GM21737 (cell line): ENCODE data around the gene NLRP5.

Experiments
- ATAC-seq: cut with Tn5 transposase; IDR thresholded peaks from one replicate; pipeline ENCODE4 v1.9.1; 2021; ENCODE audit warnings: mild to moderate bottlenecking, moderate library complexity; ENCODE audit not compliant: unreplicated experiment

Gene NLRP5

DNA sequence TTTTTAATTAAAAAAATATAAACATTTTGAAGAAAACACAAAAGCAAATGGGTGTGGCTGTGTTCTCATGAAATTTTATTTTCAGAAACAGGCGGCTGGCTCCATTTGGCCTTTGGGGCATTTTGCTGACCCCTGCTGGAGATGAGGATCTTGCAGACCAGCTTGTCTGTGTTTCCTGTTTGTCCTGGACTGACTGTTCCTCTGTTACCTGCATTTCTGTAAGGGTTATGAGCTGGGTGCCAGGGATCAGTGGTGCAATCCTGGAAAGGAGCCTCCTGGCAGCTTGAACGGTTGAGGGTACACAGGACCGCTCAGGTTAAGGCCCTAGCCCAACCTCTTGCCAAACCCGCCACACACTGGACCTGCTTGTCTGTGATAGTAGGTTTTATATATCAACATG lies 84.6 kb downstream of the NLRP5 start:
- no peak for ATAC-seq

DNA sequence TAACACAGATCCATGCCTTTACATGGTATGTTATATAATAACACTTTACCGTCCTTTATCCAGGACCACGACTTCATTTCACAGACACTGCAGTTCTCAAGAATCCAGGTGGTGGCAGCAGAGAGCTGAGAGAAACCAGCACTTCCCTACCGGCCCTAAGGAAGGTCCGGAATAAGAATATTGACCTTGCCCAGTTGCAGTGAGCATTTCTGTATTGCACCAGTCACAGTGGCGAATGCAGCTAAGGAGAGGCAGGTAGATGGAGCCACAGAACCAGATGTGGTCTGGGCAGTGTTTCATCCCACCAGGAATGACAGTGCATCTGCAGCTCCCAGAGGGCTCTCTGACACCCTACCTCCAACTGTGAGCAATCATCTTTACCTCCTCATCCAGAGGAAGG lies 89.9 kb downstream of the NLRP5 start:
- ATAC-seq, result no peak

- ATAC-seq, result no peak
Observed at GRCh38 chr19:56079609-56080008, 93.0 kb downstream of the NLRP5 start.

DNA sequence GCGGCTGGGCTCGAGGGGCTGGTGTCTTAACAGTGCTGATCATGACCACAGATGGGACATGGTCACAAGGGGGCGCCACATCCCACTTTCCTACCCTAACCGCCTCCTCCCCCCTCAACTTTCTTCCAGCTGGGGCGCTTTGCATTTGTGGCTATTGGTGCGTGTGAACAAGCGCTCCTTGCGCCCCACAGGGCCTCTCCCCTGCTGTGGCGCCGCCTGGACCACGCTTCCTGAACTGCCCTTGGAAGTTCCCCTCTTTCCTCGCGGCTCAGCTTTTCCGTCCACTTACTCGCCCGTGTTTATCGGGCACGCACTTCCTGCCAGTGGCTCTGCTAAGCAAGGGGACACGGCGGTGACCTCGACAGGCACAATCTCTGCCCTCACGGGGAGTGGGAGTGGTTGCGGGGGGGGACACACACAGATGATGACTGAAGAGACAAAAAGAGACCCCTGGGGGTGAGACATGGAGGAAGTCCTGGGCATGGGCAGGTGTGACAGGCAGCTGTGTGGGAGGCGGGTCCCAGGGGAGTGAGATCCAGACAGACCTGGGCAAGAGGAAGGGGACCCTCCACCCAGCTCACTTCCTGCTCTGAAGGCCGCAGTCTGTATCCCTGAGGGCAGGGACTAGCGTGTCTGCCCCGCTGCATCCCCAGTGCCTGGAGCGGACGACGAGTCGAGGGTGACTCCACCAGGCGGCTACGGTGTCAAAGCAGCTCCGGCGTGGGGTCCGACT lies 94.3 kb downstream of the NLRP5 start:
- ATAC-seq, result peak; percentile 72

DNA sequence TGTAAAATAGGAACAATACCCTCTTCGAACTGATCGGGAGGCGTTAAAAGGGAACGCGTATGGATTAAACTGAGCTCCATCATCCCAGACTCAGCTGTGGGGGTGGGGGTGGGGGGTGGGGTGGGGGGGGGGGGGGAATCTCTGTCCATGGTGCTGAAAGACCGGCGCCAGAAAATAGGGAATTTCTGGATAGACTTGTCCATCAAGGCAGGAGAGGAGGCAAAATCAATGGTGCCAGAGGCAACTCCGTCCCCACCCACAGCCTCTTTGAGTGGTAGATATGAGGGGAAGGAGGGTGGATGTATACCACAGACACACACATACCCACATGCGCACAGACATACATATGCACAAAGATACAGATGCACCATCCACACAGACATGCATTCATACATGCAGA lies 97.1 kb downstream of the NLRP5 start:
- ATAC-seq, result no peak

- ATAC-seq, result no peak
Observed at GRCh38 chr19:56084835-56085536, 98.4 kb downstream of the NLRP5 start.

- ATAC-seq, result no peak
Observed at GRCh38 chr19:56085571-56086275, 99.1 kb downstream of the NLRP5 start.

DNA sequence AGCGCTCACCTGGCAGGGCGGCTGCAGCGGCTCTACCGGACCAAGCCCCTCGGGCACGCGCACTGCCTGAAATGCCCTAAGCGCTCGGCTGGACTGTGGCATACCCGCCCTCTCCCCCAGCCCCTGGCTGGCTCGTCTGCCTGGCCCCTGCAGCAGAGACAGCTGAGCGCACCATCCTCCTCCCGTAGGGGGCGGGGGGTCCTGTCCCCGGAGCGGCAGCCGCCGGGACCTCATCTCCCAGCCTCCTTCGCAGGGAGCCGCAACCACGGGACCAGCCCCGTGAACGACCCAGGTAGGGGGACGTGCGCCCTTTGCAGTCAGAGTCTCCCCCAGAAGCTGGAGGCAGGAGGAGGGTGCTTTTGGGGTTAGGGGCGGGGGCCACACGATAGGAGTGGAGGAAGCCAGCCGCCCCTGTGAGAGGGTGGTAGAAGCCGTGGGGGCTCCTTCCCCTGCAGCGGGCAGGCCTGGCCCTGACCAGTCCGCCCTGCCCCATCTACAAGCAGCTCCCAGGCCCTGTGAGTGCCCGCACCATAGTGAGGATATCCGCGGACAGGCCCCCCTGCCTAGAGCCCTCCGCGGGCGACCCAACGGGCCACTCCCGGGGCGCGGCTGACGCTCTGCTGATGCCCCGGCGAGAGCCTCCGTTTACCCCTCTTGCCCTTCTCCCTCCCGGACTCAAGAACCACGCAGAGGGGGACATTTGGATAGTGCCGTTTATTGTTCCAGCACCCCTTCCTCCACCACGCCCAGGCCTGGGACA lies 100.3 kb downstream of the NLRP5 start:
- no peak for ATAC-seq

- no peak for ATAC-seq
Observed at GRCh38 chr19:56087647-56088496, 101.3 kb downstream of the NLRP5 start.

DNA sequence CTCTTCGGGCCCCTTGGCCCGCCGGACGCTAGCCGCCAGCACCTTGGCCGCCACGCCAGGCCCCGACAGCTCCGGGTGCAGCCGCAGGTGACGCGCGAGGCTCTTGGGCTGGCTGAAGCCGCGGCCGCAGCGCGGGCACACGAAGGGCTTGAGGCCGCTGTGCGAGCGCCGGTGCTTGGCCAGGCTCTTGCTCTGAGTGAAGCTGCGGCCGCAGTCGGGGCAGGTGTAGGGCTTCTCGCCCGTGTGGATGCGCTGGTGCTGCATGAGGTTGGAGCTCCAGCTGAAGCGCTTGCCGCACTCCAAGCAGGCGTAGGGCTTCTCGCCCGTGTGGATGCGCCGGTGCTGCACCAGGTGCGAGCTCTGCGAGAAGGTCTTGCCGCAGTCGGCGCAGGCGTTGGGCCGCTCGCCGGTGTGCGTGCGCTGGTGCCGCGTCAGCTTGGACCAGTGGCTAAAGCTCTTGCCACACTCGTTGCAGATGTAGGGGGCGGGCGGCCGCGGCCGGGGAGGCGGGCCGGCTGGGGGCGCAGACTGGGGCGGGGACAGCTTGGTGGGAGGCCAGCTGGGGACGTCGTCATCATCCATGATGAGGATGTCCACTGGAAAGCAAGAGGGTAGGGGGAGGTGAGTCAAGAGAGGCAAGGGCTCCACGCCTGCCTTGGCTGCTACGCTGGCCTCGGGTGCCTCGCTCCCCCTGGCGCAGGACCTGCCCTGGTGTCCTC lies 102.1 kb downstream of the NLRP5 start:
- no peak for ATAC-seq

DNA sequence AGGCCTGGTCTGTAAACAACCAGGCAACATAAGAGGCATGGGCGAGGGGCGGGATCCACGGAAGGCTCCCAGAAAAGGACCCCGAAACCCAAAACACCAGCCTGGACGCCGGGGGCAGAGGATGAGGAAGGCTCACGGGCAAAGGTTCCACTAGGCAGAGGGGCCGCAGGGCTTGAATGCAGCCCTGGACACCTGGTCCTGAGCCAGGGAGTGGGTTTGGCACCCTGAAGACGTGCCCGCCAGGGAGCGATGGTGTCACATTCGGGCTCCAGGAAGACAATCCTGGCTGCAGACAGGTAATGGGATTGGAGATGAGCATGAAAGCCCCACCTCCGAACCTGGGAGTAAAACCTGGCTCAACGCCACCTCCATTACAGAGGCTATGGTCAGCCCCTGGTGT lies 102.8 kb downstream of the NLRP5 start:
- no peak for ATAC-seq

DNA sequence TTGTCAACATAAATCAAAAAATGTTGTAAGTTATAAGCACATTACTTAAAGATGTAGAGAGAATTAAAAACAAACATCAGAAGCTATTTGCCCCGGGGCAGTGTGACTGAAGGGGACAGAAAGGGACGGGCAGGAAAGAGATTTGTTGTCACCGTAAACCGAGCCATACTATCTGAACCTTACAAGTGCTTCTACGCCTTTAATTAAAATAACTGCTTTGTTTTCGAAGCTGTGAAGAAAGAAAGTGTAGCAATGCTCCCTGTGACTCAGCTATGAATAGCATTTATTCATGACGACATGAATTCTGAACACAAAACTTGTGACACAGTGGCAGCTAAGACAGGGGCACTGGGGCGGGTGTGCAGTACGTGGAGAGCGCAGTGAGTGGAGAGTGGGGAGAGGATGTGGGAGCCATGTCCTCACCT lies 104.5 kb downstream of the NLRP5 start:
- ATAC-seq, result no peak

- ATAC-seq, result no peak
Observed at GRCh38 chr19:56091751-56092546, 105.4 kb downstream of the NLRP5 start.

DNA sequence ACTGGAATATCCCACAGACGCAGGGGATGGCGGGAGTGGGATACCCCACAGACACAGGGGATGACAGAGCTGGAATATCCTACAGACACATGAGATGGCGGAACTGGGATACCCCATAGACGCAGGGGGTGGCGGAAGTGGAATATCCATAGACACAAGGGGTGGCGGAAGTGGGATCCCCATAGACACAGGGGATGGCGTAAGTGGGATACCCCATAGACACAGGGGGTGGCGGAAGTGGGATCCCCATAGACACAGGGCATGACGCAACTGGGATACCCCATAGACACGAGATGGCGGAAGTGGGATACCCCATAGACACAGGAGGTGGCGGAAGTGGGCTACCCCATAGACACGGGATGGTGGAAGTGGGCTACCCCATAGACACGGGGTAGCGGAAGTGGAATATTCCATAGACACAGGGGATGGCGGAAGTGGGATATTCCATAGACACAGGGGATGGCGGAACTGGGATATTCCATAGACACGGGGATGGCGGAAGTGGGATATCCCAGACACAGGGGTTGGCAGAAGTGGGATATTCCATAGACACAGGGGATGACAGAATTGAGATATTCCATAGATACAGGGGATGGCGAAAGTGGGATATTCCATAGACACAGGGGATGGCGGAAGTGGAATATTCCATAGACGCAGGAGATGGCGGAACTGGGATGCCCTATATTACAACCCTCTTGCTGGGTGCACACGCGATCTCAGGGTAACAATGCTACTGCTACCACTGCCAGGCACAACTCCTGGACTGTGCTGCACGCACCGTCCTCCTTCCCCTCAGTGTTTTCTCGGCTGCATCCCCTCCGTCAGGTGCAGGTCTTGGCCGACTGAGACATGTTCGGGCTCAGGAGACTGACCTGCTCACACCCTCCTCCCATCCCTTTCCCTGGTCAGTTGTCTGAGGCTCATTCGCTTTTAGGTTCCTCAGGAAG lies 106.4 kb downstream of the NLRP5 start:
- no peak for ATAC-seq

- no peak for ATAC-seq
Observed at GRCh38 chr19:56094449-56094848, 107.9 kb downstream of the NLRP5 start.

GRCh38 chr19:56096665-56097064 lies 110.1 kb downstream of the NLRP5 start:
- ATAC-seq, result no peak

DNA sequence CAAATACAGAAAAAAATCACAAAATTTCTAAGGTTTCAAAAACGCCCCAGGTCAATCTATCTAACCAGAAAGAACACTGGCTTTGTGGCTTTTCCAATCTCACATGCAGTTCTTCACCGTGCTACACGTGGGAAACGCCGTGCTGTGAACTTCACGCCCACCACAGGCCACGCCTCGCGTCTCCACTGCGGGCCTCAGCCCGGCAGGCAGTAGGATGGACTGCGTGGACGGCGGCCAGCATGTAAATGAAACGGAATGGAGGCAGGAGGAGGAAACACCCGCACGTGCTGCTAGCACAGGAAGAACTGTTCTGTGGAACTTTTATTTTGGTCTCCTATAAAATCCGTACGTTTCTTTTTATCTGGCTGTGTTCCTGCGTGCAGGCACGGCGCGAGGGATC lies 110.7 kb downstream of the NLRP5 start:
- no peak for ATAC-seq

- no peak for ATAC-seq
Observed at GRCh38 chr19:56097776-56098175, 111.2 kb downstream of the NLRP5 start.
